A204.1 (cell line): ENCODE measurements around the gene HERC6.
"Not testable (repeated sequence)": the region's sequence is repeated elsewhere in the genome, so short reads cannot be mapped to it uniquely, and the experiment has no call there.

Source experiments
- FAIRE-seq: peaks from 2 replicates; lab custom pipeline; 2012; peaks lifted over from hg19 to GRCh38; lab: Jason Lieb, UNC

The HERC6 gene

GRCh38 chr4:88378691-88379559 is at the start of gene HERC6:
Gene HERC6, plus strand, starts transcription at chr4:88378852. Its CDS starts 70 bp downstream, at chr4:88378922.
- FAIRE-seq, result no peak

- FAIRE-seq, result no peak
Measured at GRCh38 chr4:88333741-88334405, 44.8 kb upstream of the HERC6 start.

- no peak for FAIRE-seq
Measured at GRCh38 chr4:88335092-88335665, 43.5 kb upstream of the HERC6 start.

GRCh38 chr4:88341227-88342192 is 37.1 kb upstream of the HERC6 start:
- FAIRE-seq, result no peak

GRCh38 chr4:88346902-88347301 is 31.8 kb upstream of the HERC6 start:
- not testable (repeated sequence) for FAIRE-seq

GRCh38 chr4:88348761-88349160 is 29.9 kb upstream of the HERC6 start:
- not testable (repeated sequence) for FAIRE-seq

GRCh38 chr4:88350786-88351185 is 27.9 kb upstream of the HERC6 start:
- no peak for FAIRE-seq

GRCh38 chr4:88352062-88352740 is 26.5 kb upstream of the HERC6 start:
- no peak for FAIRE-seq

GRCh38 chr4:88353324-88353723 is 25.3 kb upstream of the HERC6 start:
- no peak for FAIRE-seq

- no peak for FAIRE-seq
Measured at GRCh38 chr4:88356771-88357170, 21.9 kb upstream of the HERC6 start.

- no peak for FAIRE-seq
Measured at GRCh38 chr4:88357262-88357661, 21.4 kb upstream of the HERC6 start.

GRCh38 chr4:88359558-88359957 is 19.1 kb upstream of the HERC6 start:
- no peak for FAIRE-seq

GRCh38 chr4:88360256-88360655 is 18.4 kb upstream of the HERC6 start:
- FAIRE-seq, result no peak

GRCh38 chr4:88360791-88361190 is 17.9 kb upstream of the HERC6 start:
- no peak for FAIRE-seq

- not testable (repeated sequence) for FAIRE-seq
Measured at GRCh38 chr4:88361217-88361773, 17.4 kb upstream of the HERC6 start.

- FAIRE-seq, result no peak
Measured at GRCh38 chr4:88366460-88366859, 12.2 kb upstream of the HERC6 start.

- no peak for FAIRE-seq
Measured at GRCh38 chr4:88367826-88368225, 10.8 kb upstream of the HERC6 start.

- FAIRE-seq, result peak; percentile 29
Measured at GRCh38 chr4:88369180-88369812, 9.4 kb upstream of the HERC6 start.

- no peak for FAIRE-seq
Measured at GRCh38 chr4:88381123-88381522, 2.5 kb downstream of the HERC6 start.

GRCh38 chr4:88382621-88383020 is 4.0 kb downstream of the HERC6 start:
- FAIRE-seq, result no peak

GRCh38 chr4:88390128-88390527 is 11.5 kb downstream of the HERC6 start:
- no peak for FAIRE-seq
